GM10248 (cell line): Measurements from ENCODE around the gene CFAP57.
A peak's percentile ranks its signal among the peaks of the same experiment; 100 is the strongest.

ENCODE experiments used
- CTCF ChIA-PET: fragments of 300-600 bp; sonication (Branson Sonifier 250); formaldehyde crosslinking; extraction: SDS; loops from one replicate; lab custom pipeline; 2021; ENCODE audit warnings: antibody characterized with exemption; lab: Yijun Ruan, JAX
- POLR2A ChIA-PET: fragments of 350-650 bp; sonication (Branson Sonifier 250); formaldehyde crosslinking; extraction: SDS; loops from one replicate; lab custom pipeline; 2020; ENCODE audit warnings: antibody characterized with exemption; lab: Yijun Ruan, JAX
- DNase-seq: peaks from one replicate; pipeline ENCODE4 v3.0.0; 2012; ENCODE audit errors: extremely low spot score
- TF ChIP-seq, protein P1 (sequence below): IDR thresholded peaks from 2 replicates; pipeline ENCODE4 v1.5.1; 2012; ENCODE audit warnings: mild to moderate bottlenecking, low read depth; ENCODE audit errors: extremely low read depth, missing control alignments, control extremely low read depth

CFAP57 gene

DNA sequence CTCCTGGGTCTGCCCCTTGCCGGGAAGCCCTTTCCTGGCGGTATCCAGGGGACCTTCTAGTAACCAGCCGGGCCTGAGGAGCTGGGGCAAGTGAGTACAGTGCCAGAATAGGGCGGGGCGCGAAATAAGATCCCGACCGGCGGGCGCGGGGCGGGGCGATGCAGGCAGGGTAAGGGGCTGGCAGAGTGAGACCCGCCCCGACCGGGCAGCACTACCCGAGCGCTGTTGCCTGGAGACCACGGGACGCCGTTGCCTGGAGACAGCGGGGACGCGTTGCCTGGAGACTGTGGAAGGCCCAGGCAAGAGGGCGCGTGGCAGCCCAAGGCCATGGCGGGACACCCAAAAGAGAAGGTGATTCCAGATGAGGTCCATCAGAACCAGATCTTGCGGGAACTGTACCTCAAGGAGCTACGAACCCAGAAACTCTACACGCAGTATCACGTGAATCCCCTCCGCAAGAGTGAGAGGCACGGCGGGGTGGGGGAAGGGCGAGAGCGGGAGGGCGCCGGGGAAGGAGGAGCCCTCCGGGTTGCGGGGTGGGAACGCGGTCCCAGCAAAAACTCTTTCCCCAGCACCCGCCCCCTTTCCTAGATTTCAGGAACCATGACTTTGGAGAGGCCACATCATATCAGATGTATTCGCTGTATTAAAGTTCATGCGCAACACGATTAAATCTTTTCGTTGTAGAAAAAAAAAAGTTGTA lies 24.4 kb upstream of the CFAP57 start:
- TF ChIP-seq, protein P1, sequence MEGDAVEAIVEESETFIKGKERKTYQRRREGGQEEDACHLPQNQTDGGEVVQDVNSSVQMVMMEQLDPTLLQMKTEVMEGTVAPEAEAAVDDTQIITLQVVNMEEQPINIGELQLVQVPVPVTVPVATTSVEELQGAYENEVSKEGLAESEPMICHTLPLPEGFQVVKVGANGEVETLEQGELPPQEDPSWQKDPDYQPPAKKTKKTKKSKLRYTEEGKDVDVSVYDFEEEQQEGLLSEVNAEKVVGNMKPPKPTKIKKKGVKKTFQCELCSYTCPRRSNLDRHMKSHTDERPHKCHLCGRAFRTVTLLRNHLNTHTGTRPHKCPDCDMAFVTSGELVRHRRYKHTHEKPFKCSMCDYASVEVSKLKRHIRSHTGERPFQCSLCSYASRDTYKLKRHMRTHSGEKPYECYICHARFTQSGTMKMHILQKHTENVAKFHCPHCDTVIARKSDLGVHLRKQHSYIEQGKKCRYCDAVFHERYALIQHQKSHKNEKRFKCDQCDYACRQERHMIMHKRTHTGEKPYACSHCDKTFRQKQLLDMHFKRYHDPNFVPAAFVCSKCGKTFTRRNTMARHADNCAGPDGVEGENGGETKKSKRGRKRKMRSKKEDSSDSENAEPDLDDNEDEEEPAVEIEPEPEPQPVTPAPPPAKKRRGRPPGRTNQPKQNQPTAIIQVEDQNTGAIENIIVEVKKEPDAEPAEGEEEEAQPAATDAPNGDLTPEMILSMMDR: no peak
- DNase-seq: peak; percentile 39
- CTCF ChIA-PET: no interaction called here
- POLR2A ChIA-PET: no interaction called here

DNA sequence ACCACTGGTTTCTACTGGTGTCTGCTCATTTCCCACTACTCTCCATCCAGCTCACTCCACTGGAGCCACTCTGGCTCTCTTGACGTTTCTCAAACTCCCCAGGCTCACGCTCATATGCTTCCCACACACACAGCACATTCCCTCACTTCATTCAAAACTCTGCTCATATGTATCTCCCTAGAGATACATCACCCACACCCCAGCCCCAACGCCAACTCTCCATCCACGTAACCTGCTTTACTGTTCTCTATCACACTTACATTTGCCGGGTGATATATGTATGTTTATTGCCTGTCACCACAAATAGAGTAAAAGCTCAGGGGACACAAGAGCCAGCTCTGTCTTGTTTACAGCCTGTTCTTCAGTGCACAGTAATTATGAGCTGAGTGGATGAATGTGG lies 22.2 kb upstream of the CFAP57 start:
- CTCF ChIA-PET: interaction anchor here (1.2 kb wide), 1 partner anchor 77 kb away, joined by 3 read pairs; no protein-coding TSS in a partner anchor
- DNase-seq: no peak
- TF ChIP-seq, protein P1: no peak
- POLR2A ChIA-PET: no interaction called here

DNA sequence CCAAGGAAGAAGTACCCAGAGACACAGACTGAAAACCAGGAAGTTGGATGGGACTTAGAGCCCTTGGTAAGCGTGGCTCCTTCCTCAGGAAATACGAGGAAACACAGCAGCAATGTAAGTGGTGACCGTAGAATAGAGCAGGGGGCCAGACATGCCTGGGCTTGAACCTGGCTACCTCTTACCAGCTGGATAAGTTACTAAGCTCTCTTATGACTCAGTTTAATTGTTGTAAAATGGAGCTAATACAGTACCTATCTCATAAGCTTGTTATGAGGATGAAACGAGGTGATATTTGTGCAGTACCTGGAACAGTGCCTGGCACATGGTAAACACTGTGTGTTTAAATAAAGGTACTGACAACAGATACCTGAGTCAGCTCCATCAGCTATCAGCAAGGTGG lies 19.3 kb upstream of the CFAP57 start:
- CTCF ChIA-PET: interaction anchor here (1.3 to 1.5 kb wide), 2 partner anchors 9 to 12 kb away, joined by 4 to 5 read pairs; no protein-coding TSS in a partner anchor
- POLR2A ChIA-PET: no interaction called here
- no peak for DNase-seq
- TF ChIP-seq, protein P1: no peak

DNA sequence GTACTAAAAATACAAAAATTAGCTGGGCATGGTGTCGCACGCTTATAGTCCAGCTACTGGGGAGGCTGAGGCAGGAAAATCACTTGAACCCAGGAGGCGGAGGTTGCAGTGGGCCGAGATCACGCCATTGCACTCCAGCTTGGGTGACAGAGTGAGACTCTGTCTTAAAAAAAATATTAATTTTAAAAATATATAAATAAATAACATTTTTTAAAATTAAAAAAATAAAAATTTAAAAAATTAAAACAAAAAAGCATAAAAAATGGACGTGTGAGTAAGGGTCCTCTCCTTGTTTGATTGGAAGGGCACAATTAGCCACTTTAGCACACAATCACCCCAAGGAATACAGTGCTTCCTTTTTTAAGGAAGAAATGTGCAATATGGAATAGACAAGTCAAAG lies 18.7 kb upstream of the CFAP57 start:
- ChIA-PET POLR2A (no interaction called here), CTCF (interaction anchor here (1.5 kb wide), 1 partner anchor 9 kb away, joined by 4 read pairs; no protein-coding TSS in a partner anchor)
- no peak for DNase-seq
- TF ChIP-seq, protein P1: no peak

DNA sequence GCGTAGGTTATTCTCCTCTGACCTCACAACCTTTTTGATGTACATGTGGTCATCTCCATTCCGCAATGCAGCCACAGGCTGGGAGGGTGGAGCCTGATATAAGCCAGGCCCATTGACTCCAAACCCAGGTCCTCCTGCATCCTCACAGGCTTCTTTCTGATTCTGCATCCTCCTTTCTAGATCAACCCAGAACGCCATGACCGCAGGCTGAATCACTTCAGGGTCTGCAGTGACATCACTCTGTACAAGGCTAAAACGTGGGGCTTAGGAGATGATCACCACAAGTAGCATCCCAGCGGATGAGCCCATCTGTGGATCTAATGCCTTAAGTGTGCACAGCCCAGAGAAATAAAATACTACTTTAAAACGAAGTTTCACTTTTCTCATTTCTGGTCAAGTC lies 16.1 kb upstream of the CFAP57 start:
- DNase-seq: no peak
- ChIA-PET POLR2A (no interaction called here), CTCF (interaction anchor here (0.9 to 1.5 kb wide), 2 partner anchors 10 to 14 kb away, joined by 3 read pairs; no protein-coding TSS in a partner anchor)
- TF ChIP-seq, protein P1: no peak

DNA sequence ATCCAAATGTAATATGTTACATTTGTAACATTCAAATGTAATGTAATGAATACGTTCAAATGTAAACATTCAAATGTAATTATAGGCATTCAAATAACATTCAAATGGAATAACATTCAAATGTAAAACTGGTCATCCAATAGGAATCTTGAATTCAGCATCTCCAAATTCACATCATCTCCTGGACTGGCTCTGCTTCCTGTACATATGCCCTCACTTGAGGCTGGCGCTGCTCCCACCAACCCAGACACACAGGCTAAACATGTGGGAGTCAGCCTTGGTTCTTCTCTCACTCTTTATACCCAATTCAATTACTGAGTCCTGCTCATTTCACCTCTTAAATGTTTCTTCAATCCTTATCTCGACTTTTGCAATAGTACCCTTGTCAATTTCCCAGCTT lies 7.0 kb upstream of the CFAP57 start:
- TF ChIP-seq, protein P1: no peak
- DNase-seq: no peak
- CTCF ChIA-PET: interaction anchor here (1.4 to 1.8 kb wide), 2 partner anchors 13 to 29 kb away, joined by 4 to 5 read pairs; no protein-coding TSS in a partner anchor
- POLR2A ChIA-PET: no interaction called here
